NCI-H1105 (cell line): Measurements from ENCODE around the gene CEP290.
"Not testable (repeated sequence)": the region's sequence is repeated elsewhere in the genome, so short reads cannot be mapped to it uniquely, and the experiment has no call there.

Experiments
- DNase-seq: peaks from one replicate; lab custom pipeline; 2025; lab: John Stamatoyannopoulos, UW

The CEP290 gene

GRCh38 chr12:88144546-88145468 lies 2.9 kb upstream of the CEP290 start:
- DNase-seq = no peak

- DNase-seq = no peak
Observed at GRCh38 chr12:88144037-88144436, 2.1 kb upstream of the CEP290 start.

- no peak for DNase-seq
Observed at GRCh38 chr12:88142610-88142991, 713 bp upstream of the CEP290 start.

- no peak for DNase-seq
Observed at GRCh38 chr12:88141425-88141773, 489 bp downstream of the CEP290 start.

DNA sequence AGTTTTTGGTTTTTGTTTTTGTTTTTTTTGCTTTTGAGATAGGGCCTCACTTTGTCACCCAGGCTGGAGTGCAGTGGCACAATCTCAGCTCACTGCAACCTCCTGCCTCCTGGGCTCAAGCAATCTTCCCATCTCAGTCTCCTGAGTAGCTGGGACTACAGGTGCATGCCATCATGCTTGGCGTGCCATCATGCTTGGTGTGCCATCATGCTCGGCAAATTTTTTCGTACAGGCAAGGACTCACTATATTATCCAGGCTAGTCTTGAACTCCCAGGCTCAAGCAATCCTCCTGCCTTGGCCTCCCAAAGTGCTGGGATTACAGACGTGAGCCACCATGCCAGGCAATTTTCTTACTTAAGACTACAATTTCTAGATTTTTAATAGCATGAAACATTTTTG lies 2.2 kb downstream of the CEP290 start:
- not testable (repeated sequence) for DNase-seq

DNA sequence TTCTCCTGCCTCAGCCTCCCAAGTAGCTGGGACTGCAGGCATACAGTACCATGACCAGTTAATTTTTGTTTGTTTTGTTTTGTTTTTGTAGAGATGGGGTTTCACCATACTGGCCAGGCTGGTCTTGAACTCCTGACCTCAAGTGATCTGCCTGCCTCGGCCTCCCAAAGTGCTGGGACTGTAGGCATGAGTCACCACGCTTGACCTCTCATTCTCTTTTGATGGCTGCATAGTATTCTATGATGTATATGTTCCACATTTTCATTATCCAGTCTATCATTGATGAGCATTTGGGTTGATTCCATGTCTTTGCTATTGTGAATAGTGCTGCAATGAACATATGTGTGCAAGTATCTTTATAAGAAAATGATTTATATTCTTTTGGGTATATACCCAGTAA lies 8.7 kb downstream of the CEP290 start:
- not testable (repeated sequence) for DNase-seq

- no peak for DNase-seq
Observed at GRCh38 chr12:88132392-88132791, 9.5 kb downstream of the CEP290 start.

GRCh38 chr12:88127855-88128254 lies 14.0 kb downstream of the CEP290 start:
- no peak for DNase-seq

GRCh38 chr12:88127099-88127498 lies 14.8 kb downstream of the CEP290 start:
- no peak for DNase-seq

GRCh38 chr12:88122666-88123065 lies 19.2 kb downstream of the CEP290 start:
- no peak for DNase-seq

DNA sequence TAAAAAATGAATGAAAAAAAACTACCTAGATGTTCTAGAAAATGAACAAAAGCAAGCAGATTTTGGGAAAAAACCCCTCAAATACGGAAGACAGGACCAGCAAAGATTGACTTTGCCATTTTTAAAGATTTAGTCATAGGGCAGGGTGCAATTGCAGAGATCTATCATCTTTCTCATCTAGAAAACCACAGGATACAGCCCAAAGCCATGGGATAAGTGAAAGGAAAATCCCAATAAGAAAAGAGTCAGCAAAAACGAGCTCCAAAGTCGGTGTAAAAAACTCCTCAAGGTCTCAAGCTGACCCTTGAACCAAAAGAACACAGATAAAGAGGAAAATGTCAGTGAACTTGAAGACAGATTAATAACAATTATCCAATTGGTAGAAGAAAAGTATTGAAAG lies 28.0 kb downstream of the CEP290 start:
- no peak for DNase-seq

GRCh38 chr12:88111074-88111652 lies 30.7 kb downstream of the CEP290 start:
- peak; percentile 38 for DNase-seq

DNA sequence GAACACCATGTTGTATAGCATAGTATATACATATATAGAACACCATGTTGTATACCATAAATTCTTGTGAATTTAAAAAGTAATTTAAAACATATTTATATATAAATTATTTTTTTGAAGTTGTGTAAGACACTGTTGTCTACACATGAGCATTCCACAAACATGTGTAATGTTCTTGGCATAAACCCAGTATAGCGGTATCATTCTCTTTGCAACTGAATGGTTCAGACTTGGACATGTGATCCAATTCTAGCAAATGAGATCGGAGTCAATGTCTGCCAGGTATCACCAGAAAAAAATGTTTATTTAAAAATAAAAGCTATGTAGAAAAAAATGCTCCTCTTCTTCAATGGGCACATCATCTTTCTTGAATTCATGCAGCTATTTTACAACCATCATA lies 33.9 kb downstream of the CEP290 start:
- DNase-seq = no peak

DNA sequence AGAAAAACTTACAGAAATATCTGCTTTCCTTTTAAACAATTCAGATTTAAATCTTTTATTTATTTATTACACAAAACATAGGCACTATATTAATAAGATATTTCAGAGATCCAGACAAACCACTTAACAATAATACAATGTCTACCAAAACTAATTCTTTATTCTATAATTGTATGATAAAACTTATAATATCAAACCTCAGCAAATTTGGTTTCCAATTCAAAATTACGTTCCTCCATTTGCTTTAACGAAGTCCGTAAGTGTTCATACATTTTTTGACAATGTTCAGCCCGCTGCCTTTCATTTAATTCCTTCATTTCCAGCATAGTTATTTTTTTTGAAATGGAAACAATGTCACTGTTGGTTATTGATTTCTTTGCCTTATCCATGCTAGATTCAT lies 48.3 kb downstream of the CEP290 start:
- no peak for DNase-seq

DNA sequence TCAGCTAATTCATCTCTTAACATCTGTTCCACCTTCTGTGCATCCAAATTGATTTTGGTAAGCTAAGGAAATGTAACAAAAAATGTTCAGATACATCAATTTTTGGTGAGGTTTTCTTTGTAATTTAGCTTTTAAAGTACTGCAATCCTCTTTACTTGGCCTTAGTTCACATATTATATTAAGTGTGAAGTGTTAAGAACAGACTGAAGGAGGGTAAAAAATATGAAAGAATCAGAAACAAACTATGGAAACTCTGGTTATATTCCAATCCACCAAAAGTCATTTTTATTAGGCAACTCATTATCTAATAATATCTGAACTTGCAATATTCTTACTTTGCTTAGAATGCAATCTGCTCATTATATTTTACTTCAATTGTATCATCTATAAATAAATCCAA lies 49.1 kb downstream of the CEP290 start:
- no peak for DNase-seq

GRCh38 chr12:88084210-88084609 lies 57.7 kb downstream of the CEP290 start:
- DNase-seq = no peak

DNA sequence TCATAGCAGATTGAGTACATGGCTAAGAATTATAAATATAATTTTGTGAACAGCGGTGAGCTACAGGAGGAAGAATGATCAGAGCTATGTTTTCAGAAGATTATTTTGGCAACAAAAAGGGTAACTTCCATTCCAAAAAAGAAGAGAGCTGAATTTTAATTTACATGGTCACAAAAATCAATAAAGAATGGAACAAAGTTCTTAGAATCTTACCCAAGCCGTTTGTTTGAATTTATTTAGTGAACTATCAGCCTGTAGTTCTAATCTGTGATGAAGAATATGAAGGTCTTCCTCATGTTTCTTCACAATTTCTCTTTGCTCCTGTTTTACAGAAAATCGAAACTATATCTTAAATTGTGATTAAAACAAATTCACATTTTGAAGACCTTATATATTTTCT lies 58.3 kb downstream of the CEP290 start:
- no peak for DNase-seq

DNA sequence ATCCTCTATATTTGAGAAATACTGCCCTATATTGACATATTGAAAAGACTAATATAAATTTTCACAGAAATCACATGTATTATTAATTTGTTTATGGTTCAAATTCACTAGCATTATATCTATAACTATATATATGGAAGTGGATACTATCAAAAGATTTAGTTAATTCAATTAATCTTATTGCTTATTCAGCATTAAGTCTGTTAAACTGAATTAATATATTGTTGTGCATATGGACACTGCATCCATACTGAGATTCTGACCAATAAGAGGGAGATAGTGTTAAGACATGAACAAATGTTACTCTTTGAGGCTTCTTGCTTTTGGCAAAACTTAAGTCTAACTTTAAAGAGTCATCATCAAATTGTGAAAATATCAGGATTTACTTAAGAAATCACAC lies 60.6 kb downstream of the CEP290 start:
- no peak for DNase-seq

GRCh38 chr12:88067301-88067700 lies 74.6 kb downstream of the CEP290 start:
- no peak for DNase-seq

DNA sequence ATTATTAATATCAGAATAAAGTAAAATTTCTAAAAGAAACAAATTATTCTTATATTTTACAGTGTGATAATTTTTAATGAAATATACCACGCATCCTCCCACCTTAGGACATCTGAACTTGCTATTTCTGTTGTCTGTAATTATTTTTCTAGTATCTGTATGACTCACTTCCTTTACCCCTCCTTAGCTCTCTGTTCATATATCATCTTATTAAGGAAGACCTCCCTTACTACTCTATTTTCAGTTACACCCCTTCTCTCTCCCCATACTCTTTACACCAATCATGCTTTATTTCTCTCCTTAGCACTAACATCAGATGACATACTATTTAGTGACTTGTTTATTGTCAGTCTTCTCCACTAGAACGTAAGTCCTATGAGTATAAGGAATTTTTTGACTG lies 78.5 kb downstream of the CEP290 start:
- DNase-seq = no peak

DNA sequence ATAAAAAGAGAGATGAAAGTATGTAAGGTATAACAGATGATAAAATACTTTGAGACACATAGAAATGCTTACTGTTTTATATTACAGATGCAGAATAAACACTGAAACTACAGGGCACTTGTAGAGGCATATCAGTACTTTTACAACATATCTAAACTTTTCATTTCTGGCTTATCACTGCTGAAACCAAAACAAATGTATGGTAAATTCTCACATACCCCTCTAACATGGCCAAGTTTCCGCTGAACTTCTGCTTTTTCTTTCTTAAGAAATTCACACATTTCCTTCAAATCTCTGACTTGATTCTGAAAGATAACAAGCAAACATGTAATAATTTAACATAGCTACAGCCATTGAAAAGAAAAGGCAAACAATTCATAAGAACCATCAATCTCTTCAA lies 79.4 kb downstream of the CEP290 start:
- no peak for DNase-seq

DNA sequence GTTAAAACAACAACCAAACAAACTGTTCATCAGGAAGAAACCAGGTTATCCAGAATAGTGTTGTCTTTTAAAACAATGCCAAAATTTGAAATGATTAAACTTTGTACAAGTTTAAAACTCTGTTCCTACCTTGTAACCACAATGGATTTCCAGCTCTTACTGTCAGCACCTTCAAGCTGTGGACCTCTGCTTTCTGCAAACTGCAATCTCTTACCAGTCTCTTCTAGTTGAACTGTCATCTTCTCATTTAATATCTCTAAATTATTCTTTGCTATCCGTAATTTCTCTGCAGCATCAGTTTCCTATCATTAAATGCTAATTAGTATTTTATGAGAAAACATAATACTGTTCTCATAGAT lies 83.2 kb downstream of the CEP290 start:
- no peak for DNase-seq

- no peak for DNase-seq
Observed at GRCh38 chr12:88057994-88058718, 83.7 kb downstream of the CEP290 start.
